Ovary (tissue), 3 donors: ENCODE results near the gene LENG8.

Experiments
- EP300 ChIP-seq: sonication (generic); formaldehyde crosslinking; IDR thresholded peaks from one replicate; pipeline ENCODE4 v1.6.1; 2017; ENCODE audit warnings: antibody characterized with exemption
- TF ChIP-seq, protein P1 (sequence below), 3 donors: fragments of 450-650 bp in 2 of 3; fragments of 200-600 bp in 1 of 3; IDR thresholded peaks; one replicate each; pipeline versions ENCODE4 v1.5.1 to v1.8.0; 2016 to 2022; ENCODE audit warnings: antibody characterized with exemption in 3 of 3, mild to moderate bottlenecking in 1 of 3
- donor health status: DM: no; HTN: no; CAD: no.

GRCh38 chr19:54415901-54416673 is 32.9 kb upstream of the LENG8 start:
- TF ChIP-seq, protein P1, sequence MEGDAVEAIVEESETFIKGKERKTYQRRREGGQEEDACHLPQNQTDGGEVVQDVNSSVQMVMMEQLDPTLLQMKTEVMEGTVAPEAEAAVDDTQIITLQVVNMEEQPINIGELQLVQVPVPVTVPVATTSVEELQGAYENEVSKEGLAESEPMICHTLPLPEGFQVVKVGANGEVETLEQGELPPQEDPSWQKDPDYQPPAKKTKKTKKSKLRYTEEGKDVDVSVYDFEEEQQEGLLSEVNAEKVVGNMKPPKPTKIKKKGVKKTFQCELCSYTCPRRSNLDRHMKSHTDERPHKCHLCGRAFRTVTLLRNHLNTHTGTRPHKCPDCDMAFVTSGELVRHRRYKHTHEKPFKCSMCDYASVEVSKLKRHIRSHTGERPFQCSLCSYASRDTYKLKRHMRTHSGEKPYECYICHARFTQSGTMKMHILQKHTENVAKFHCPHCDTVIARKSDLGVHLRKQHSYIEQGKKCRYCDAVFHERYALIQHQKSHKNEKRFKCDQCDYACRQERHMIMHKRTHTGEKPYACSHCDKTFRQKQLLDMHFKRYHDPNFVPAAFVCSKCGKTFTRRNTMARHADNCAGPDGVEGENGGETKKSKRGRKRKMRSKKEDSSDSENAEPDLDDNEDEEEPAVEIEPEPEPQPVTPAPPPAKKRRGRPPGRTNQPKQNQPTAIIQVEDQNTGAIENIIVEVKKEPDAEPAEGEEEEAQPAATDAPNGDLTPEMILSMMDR (IDR thresholded peaks at IDR 0.05), result no peak
- no peak for TF ChIP-seq EP300
